ENCODE measurements around the gene EIF3D. TPM values are rescaled to one million over a fixed set of nuclear protein-coding genes. Genes with fewer than 3 reads are reported as not detected.
"Not testable (repeated sequence)": the region's sequence is repeated elsewhere in the genome, so short reads cannot be mapped to it uniquely, and the experiment has no call there.

EIF3D gene
- total RNA-seq, 2 donors from 2014 or later = 248 to 321 TPM

GRCh38 chr22:36541831-36542411 is 13.0 kb upstream of the EIF3D start:
- H3K9me3 Mint-ChIP-seq = no peaks in the 10 kb centered on the region
- H3K4me3 Mint-ChIP-seq = no peak overlapping the region
- ATAC-seq (peak in 1 of 2 donors; percentile 59), DNase-seq (ENCODE audit: low spot score) (no peak)
- no peaks in the 10 kb centered on the region for H3K4me1 Mint-ChIP-seq (ENCODE audit: low read depth in 2 of 2)
- peaks cover 6 to 15% of the 10 kb centered on the region in 2 donors for H3K27me3 Mint-ChIP-seq
- no peak overlapping the region for H3K27ac Mint-ChIP-seq
- H3K36me3 Mint-ChIP-seq = no peaks in the 10 kb centered on the region

GRCh38 chr22:36540867-36541642 is 12.1 kb upstream of the EIF3D start:
- no peaks in the 10 kb centered on the region for H3K4me1 Mint-ChIP-seq (ENCODE audit: low read depth in 2 of 2)
- no peaks in the 10 kb centered on the region for H3K9me3 Mint-ChIP-seq
- H3K27me3 Mint-ChIP-seq = peaks cover 4 to 8% of the 10 kb centered on the region in 2 donors
- ATAC-seq = no peak
- H3K36me3 Mint-ChIP-seq = no peaks in the 10 kb centered on the region
- H3K27ac Mint-ChIP-seq = no peak overlapping the region
- H3K4me3 Mint-ChIP-seq = no peak overlapping the region
- no peak for DNase-seq (ENCODE audit: low spot score)

DNA sequence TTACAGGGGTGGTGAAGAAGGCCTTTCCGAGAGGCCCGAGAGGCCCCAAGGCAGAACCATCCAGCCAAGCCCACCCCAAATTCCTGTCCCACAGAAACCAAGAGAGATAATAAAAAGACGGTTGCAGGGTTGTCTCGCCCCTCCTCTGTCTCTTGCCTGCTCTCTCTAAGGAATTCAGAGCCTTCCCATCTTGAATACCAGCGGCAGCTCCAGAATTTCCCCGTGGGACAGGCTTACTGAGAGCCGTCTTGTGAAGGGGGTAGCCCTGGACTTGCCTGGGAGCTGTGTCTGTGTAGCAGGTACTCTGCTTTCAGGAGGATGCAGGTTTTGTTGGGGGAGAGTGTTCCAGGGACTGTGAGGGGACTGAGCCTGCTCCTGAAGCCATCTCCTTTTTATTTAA is 9.6 kb upstream of the EIF3D start:
- H3K27ac Mint-ChIP-seq = no peak overlapping the region
- no peak overlapping the region for H3K4me3 Mint-ChIP-seq
- DNase-seq (ENCODE audit: low spot score) = no peak
- peaks cover 4 to 8% of the 10 kb centered on the region in 2 donors for H3K27me3 Mint-ChIP-seq
- H3K9me3 Mint-ChIP-seq = no peaks in the 10 kb centered on the region
- no peaks in the 10 kb centered on the region for H3K4me1 Mint-ChIP-seq (ENCODE audit: low read depth in 2 of 2)
- H3K36me3 Mint-ChIP-seq = no peaks in the 10 kb centered on the region
- ATAC-seq = no peak

DNA sequence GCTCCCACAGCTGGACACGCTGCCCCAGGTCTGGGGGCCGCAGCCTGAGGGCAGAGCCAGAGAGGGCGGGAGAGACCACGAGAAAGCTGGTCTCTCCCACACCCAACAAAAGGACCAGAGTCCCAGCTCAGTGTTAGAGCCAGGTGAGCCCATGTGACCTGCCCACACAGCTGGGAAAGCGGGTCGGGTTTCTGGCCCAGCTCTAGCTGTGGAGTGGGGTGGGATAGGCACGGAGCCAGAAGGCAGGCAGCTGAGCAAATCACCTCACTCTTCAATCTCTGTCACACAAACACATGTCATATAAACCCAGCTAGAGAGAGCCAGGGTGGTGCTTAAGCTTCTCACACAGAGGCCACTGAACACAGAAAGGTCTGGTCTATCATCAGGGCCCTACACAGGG is 7.8 kb upstream of the EIF3D start:
- ATAC-seq (peak in 1 of 2 donors; percentile 24), DNase-seq (ENCODE audit: low spot score) (no peak)
- Mint-ChIP-seq H3K27me3 (peaks cover 6 to 8% of the 10 kb centered on the region in 2 donors), H3K27ac (no peak overlapping the region), H3K9me3 (no peaks in the 10 kb centered on the region), H3K4me1 (ENCODE audit: low read depth in 2 of 2) (no peaks in the 10 kb centered on the region), H3K36me3 (no peaks in the 10 kb centered on the region), H3K4me3 (no peak overlapping the region)

GRCh38 chr22:36533320-36533719 is 4.4 kb upstream of the EIF3D start:
- H3K4me1 Mint-ChIP-seq (ENCODE audit: low read depth in 2 of 2); H3K9me3 Mint-ChIP-seq; H3K36me3 Mint-ChIP-seq; H3K27me3 Mint-ChIP-seq; H3K27ac Mint-ChIP-seq; ATAC-seq; H3K4me3 Mint-ChIP-seq; DNase-seq (ENCODE audit: low spot score): not testable (repeated sequence)

DNA sequence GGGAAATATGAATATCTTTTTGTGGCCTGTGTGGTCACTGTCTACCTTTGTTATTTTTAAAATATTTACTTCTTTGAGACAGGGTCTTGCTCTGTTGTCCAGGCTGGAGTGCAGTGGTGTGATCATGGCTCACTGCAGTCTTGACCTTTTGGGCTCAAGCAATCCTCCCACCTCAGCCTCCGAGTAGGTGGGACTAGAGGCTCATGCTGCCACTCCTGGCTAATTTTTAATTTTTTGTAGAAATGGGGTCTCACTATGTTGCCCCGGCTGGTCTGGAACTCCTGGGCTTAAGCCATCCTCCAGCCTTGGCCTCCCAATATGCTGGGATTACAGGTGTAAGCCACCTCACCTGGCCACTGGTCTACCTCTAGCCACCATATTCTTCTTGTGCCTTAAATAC is 3.5 kb upstream of the EIF3D start:
- Mint-ChIP-seq H3K4me3 (no peak overlapping the region), H3K9me3 (no peaks in the 10 kb centered on the region), H3K27ac (peak overlapping the region; percentile 4 to 11), H3K4me1 (ENCODE audit: low read depth in 2 of 2) (peaks cover 0 to 13% of the 10 kb centered on the region in 2 donors), H3K27me3 (peaks cover 0 to 3% of the 10 kb centered on the region in 2 donors), H3K36me3 (no peaks in the 10 kb centered on the region)
- DNase-seq (ENCODE audit: low spot score) (no peak), ATAC-seq (no peak)

DNA sequence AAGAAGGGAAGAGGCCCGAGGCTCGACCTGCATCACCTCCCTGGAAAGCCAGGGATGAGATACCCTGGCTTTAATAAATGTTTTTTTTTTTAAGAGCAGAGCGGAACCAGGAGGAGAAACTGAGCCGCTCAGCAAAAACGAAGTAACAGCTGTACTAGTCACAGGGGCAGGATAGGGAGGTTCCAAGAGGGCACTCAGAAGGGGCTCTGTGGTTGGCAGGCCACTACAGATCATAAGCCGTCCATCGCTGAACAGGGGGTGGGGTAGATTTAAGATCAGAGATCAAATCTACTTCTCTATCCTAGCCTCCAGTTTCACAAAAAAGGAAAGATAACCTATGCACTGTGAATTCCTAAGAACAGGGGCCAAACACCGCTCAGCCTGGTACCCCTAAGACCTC is 625 bp downstream of the EIF3D start:
- peak overlapping the region; percentile 97 to 98 for H3K27ac Mint-ChIP-seq
- H3K36me3 Mint-ChIP-seq = peaks cover 24% of the 10 kb centered on the region
- H3K27me3 Mint-ChIP-seq = peaks cover 0 to 2% of the 10 kb centered on the region in 2 donors
- peaks cover 10 to 27% of the 10 kb centered on the region in 2 donors for H3K4me1 Mint-ChIP-seq (ENCODE audit: low read depth in 2 of 2)
- ATAC-seq (no peak), DNase-seq (ENCODE audit: low spot score) (no peak)
- H3K9me3 Mint-ChIP-seq = no peaks in the 10 kb centered on the region
- peak overlapping the region; percentile 95 for H3K4me3 Mint-ChIP-seq

DNA sequence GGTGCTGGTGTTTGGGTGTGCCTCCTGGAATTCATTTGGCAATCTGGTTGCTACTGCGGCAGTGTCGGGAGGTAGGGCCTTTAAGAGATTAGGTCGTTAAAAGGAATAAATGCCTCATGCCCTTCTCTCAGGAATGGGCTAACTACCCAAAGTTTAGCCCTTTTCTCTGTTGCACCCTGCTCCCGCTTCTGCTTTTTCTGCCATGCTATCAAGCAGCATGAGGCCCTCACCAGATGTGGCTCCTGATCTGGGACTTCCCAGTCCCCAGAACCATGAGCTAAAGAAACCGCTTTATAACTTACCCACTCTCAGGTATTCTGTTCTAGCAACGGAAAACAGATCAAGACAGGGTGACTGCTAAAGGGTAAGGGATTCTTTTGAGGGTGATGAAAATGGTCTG is 6.3 kb downstream of the EIF3D start:
- Mint-ChIP-seq H3K4me1 (ENCODE audit: low read depth in 2 of 2) (peaks cover 13 to 16% of the 10 kb centered on the region in 2 donors), H3K27ac (no peak overlapping the region), H3K27me3 (no peaks in the 10 kb centered on the region), H3K4me3 (no peak overlapping the region), H3K9me3 (no peaks in the 10 kb centered on the region), H3K36me3 (peaks cover 28% of the 10 kb centered on the region)
- no peak for DNase-seq (ENCODE audit: low spot score)
- ATAC-seq = no peak

DNA sequence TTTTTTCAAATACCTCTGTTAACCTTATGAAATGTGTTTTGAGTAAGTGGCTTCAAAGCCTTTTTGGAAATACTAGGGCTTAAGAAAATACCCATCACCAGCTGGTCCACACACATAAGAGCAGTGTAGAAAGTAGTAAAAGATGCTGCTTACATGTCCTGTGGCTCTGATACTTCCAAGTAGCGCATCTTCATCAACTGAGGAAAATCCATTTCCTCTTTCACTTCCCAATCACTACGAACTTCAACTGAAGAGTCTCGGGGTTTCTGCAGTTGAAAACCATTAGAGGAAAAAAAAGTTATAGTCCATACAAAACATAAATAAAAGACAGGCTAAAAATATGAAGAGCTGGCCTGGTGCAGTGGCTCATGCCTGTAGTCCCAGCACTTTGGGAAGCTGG is 8.5 kb downstream of the EIF3D start:
- Mint-ChIP-seq H3K9me3 (no peaks in the 10 kb centered on the region), H3K4me1 (ENCODE audit: low read depth in 2 of 2) (peaks cover 0 to 6% of the 10 kb centered on the region in 2 donors), H3K36me3 (peaks cover 33% of the 10 kb centered on the region), H3K4me3 (no peak overlapping the region), H3K27me3 (no peaks in the 10 kb centered on the region), H3K27ac (no peak overlapping the region)
- no peak for ATAC-seq
- no peak for DNase-seq (ENCODE audit: low spot score)

GRCh38 chr22:36519906-36520305 is 9.1 kb downstream of the EIF3D start:
- not testable (repeated sequence) for H3K27ac Mint-ChIP-seq; DNase-seq (ENCODE audit: low spot score); H3K4me1 Mint-ChIP-seq (ENCODE audit: low read depth in 2 of 2); ATAC-seq; H3K9me3 Mint-ChIP-seq; H3K4me3 Mint-ChIP-seq; H3K27me3 Mint-ChIP-seq
- H3K36me3 Mint-ChIP-seq = peaks cover 31% of the 10 kb centered on the region

GRCh38 chr22:36514766-36515165 is 14.2 kb downstream of the EIF3D start:
- DNase-seq (ENCODE audit: low spot score) = no peak
- no peaks in the 10 kb centered on the region for H3K9me3 Mint-ChIP-seq
- ATAC-seq = no peak
- no peak overlapping the region for H3K27ac Mint-ChIP-seq
- H3K4me3 Mint-ChIP-seq = no peak overlapping the region
- H3K4me1 Mint-ChIP-seq (ENCODE audit: low read depth in 2 of 2) = peaks cover 7% of the 10 kb centered on the region in 2 donors
- H3K36me3 Mint-ChIP-seq = peaks cover 40% of the 10 kb centered on the region
- H3K27me3 Mint-ChIP-seq = no peaks in the 10 kb centered on the region

DNA sequence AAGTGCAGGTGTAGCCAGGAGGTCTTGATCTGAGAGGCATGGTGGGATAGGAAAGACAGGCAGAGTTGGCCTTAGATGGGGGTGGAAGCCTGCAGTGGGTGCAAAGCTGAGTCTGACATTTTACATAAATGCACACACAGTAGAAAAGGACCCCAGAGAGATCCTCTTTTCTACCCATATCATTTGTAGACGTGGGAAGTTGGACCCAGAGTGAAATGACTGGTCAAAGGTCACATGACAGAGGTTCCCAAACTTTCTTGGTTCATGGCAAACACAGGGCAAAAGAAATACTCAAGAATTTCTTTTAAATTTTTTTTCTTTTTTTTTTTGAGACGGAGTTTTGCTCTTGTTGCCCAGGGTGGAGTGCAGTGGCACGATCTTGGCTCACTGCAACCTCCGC is 16.0 kb downstream of the EIF3D start:
- no peak for ATAC-seq
- peaks cover 7% of the 10 kb centered on the region in 2 donors for H3K4me1 Mint-ChIP-seq (ENCODE audit: low read depth in 2 of 2)
- no peaks in the 10 kb centered on the region for H3K9me3 Mint-ChIP-seq
- H3K36me3 Mint-ChIP-seq = peaks cover 40% of the 10 kb centered on the region
- H3K4me3 Mint-ChIP-seq = no peak overlapping the region
- no peak overlapping the region for H3K27ac Mint-ChIP-seq
- H3K27me3 Mint-ChIP-seq = no peaks in the 10 kb centered on the region
- no peak for DNase-seq (ENCODE audit: low spot score)

- Mint-ChIP-seq H3K4me1 (ENCODE audit: low read depth in 2 of 2) (peaks cover 10 to 11% of the 10 kb centered on the region in 2 donors), H3K27ac (no peak overlapping the region), H3K27me3 (no peaks in the 10 kb centered on the region), H3K9me3 (no peaks in the 10 kb centered on the region), H3K36me3 (peaks cover 40% of the 10 kb centered on the region), H3K4me3 (no peak overlapping the region)
- DNase-seq (ENCODE audit: low spot score) (no peak), ATAC-seq (no peak)
These were observed 16.6 kb downstream of the EIF3D start for GRCh38 chr22:36512333-36512732.

DNA sequence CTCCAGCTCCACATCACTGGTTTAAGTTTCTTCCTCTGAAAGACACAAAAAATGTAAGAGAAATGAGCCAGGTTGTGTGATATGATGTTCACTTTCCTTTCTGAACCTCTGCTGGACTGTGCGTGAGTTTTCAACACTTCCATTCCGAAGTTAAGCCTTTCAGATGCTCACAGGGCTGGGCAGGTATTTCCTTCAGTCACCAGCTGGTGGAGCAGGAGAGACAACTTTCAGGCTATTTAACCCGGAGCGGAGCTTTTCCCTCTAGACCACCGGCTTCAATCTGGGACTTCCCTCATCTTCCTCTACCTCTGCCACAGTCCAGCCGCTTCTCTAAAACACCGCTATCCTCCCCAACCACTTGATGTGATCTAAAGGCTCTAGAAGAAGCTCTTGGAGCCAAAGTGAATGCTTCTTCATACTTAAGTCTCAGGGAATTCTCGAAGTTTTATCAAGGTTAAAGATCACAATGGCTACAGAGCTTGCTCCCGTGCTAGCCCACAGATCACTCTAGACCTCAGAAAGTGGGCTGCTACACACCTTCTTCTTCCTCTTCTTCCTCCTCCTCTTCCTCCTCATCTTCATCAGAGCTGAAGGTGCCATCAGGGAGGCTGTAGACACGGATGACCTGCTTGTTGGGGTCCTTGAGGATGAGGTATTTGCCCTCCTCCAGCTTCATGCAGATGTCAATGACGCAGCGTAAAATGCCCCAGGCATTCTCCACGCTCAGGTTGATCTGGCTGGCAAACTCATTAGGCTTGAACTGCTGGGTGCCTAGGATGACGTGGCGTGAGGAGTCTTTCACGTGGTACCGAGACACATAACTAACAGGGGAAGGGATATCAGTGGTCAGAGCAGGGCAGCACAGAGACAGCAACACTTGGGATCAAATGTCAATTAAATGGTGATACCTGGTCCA is 17.7 kb downstream of the EIF3D start:
- ATAC-seq = no peak
- Mint-ChIP-seq H3K36me3 (peaks cover 34% of the 10 kb centered on the region), H3K27me3 (no peaks in the 10 kb centered on the region), H3K4me3 (no peak overlapping the region), H3K9me3 (no peaks in the 10 kb centered on the region), H3K4me1 (ENCODE audit: low read depth in 2 of 2) (peaks cover 11 to 14% of the 10 kb centered on the region in 2 donors), H3K27ac (peak overlapping the region; percentile 25 to 59)
- no peak for DNase-seq (ENCODE audit: low spot score)

Measured in natural killer cell treated with Interleukin-12 subunit alpha and Interleukin-12 subunit beta and Interleukin-15 and Interleukin-18, amount 100 ng/mL, for 72 hours (primary cell).